Measurements from ENCODE around the gene CDK17.
"Not testable (repeated sequence)": the region's sequence is repeated elsewhere in the genome, so short reads cannot be mapped to it uniquely, and the experiment has no call there.

CDK17 gene

DNA sequence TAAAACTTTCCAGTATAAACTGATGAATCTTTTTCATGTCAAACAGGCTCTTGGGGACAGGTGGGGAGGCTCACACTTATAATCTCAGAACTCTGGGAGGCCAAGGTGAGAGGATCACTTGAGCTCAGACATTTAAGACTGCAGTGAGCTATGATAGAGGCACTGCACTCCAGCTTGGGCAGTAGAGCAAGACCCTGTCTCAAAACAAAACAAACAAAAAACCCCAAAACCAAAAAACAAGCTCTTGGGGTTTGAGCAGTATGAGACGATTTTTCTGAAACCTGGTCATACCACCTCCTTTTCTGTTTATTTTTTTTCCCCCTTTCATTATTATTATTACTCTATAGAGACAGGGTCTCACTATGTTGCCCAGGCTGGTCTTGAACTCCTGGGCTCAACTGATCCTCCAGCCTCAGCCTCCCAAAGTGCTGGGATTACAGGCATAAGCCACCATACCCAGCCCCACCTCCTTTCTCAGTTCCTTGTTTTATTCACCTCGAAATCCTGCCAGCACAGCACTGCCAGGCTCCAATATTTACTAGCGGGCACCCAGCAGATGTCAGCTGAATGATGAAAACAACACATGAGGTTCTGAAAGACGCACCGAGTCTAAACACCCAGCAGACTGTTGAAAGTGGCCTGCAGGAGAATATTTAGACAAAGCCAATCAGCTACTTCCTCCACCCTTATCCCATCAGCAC, 19.5 kb upstream of the CDK17 start:
- no peak overlapping the region for H3K4me3 ChIP-seq (replicated peaks in 1 of 2; ENCODE audit: low read depth in 2 of 2, low read length in 2 of 2)
- DNase-seq (ENCODE audit: low read depth in 2 of 2): no peak
- TF ChIP-seq, protein P1, sequence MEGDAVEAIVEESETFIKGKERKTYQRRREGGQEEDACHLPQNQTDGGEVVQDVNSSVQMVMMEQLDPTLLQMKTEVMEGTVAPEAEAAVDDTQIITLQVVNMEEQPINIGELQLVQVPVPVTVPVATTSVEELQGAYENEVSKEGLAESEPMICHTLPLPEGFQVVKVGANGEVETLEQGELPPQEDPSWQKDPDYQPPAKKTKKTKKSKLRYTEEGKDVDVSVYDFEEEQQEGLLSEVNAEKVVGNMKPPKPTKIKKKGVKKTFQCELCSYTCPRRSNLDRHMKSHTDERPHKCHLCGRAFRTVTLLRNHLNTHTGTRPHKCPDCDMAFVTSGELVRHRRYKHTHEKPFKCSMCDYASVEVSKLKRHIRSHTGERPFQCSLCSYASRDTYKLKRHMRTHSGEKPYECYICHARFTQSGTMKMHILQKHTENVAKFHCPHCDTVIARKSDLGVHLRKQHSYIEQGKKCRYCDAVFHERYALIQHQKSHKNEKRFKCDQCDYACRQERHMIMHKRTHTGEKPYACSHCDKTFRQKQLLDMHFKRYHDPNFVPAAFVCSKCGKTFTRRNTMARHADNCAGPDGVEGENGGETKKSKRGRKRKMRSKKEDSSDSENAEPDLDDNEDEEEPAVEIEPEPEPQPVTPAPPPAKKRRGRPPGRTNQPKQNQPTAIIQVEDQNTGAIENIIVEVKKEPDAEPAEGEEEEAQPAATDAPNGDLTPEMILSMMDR (IDR thresholded peaks at IDR 0.05; ENCODE audit: low read depth, low read length): no peak

DNA sequence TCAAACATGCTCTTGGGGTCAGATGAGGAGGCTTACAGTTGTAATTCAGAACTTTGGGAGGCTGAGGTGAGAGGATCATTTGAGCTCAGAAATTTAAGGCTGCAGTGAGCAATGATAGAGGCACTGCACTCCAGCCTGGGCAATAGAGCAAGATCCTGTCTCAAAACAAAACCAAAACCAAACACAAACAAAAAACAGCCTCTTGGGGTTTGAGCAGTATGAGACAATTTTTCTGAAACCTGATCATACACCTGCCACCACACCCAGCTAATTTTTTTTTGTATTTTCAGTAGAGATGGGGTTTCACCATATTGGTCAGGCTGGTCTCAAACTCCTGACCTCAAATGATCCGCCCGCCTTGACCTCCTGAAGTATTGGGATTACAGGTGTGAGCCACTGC, 17.4 kb upstream of the CDK17 start:
- not testable (repeated sequence) for DNase-seq (ENCODE audit: low read depth in 2 of 2); H3K4me3 ChIP-seq (replicated peaks in 1 of 2; ENCODE audit: low read depth in 2 of 2, low read length in 2 of 2)

DNA sequence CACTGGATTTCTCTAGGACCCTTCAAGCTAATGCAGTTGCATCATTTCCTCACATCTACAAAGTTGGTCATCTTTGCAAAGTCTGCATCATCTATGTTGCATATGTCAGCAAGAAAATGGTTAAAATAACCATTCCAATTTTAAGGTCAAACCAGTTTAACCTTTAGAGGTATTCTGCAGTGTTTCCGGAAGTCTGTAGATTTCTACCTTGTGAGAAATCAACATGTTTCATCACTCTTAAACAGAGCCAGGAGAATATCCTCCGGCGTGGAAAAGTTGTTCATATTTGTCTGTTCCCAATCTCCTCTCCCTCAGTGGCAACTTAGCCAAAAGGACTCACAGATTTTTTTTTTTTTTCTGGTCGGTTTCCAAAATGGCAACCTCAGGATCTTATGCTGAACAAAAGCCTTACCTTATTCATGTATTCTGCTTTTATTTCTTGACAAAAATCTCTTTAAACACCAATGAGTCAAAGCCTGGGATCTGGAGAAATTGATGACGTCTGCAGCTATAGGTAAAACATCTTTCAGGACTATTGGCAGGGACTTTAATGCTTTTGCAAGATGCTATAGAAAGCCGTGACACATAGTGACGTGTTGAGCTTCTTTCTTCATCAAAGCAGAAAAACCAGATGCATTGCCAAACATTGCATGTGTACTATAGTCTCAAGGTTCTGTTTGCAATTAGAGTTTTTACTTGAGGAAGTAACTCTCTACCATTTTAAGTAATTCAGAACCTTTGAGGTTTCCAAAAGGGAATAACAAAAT, 16.0 kb upstream of the CDK17 start:
- TF ChIP-seq, protein P1 (IDR thresholded peaks at IDR 0.05; ENCODE audit: low read depth, low read length): no peak
- no peak overlapping the region for H3K4me3 ChIP-seq (replicated peaks in 1 of 2; ENCODE audit: low read depth in 2 of 2, low read length in 2 of 2)
- DNase-seq (ENCODE audit: low read depth in 2 of 2): peak; percentile 84 to 95

DNA sequence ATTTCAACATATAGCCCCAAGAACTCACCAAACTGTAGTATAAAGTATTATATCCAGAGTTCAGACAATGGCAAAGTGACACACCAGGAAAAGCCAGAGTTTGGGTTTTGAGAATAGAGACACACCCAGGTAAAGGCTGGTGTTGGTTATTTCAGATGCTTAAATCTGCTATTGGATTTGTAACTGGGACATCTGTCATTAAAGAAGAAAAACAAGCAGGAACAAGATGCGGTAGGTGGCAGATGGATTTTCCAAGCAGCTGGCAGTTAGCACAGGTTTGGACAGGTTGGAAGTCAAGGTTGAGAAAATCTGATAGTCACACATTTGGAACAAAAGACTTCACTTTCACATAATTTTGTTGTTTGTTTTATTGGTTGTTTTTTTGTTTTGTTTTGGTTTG, 14.4 kb upstream of the CDK17 start:
- DNase-seq (ENCODE audit: low read depth in 2 of 2): no peak
- TF ChIP-seq, protein P1 (IDR thresholded peaks at IDR 0.05; ENCODE audit: low read depth, low read length): no peak
- no peak overlapping the region for H3K4me3 ChIP-seq (replicated peaks in 1 of 2; ENCODE audit: low read depth in 2 of 2, low read length in 2 of 2)

DNA sequence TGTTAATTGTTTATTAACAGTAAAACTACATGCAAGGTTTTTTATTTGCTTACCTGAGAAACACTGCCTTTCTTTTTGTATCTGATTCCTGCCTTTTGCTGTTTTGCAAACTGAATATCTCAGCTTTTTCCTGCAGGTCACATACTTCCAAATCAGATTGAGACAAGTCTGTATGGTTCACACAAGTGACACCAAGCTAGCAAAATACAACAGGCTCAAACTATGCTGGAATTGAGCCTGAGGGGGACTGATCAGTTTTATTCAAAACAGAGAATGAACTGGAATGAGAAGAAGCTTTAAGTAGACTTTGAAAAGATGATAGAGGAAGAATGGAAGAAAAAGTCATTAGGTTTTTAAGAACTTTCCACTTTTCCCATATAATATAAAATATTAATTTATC, 12.2 kb upstream of the CDK17 start:
- H3K4me3 ChIP-seq (replicated peaks in 1 of 2; ENCODE audit: low read depth in 2 of 2, low read length in 2 of 2): no peak overlapping the region
- DNase-seq (ENCODE audit: low read depth in 2 of 2): no peak
- TF ChIP-seq, protein P1 (IDR thresholded peaks at IDR 0.05; ENCODE audit: low read depth, low read length): no peak

DNA sequence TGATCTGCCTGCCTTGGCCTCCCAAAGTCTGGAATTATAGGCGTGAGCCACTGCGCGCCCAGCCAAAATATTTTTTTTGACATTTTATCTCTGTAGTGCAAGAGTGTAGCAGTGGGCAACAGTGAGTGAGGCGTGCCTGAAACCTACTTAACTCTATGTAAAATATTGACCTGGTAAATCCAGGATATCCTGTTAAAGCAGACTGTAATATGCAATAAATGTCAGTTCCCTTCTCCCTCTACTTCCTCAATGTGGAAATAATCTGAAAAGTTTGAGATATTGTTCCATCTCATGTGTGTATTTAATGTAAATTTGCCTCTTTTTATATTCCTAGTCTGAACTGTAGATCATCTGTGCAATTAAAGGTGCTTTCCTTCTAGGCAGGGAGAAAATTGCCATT, 9.5 kb upstream of the CDK17 start:
- no peak for DNase-seq (ENCODE audit: low read depth in 2 of 2)
- TF ChIP-seq, protein P1 (IDR thresholded peaks at IDR 0.05; ENCODE audit: low read depth, low read length): no peak
- H3K4me3 ChIP-seq (replicated peaks in 1 of 2; ENCODE audit: low read depth in 2 of 2, low read length in 2 of 2): no peak overlapping the region

DNA sequence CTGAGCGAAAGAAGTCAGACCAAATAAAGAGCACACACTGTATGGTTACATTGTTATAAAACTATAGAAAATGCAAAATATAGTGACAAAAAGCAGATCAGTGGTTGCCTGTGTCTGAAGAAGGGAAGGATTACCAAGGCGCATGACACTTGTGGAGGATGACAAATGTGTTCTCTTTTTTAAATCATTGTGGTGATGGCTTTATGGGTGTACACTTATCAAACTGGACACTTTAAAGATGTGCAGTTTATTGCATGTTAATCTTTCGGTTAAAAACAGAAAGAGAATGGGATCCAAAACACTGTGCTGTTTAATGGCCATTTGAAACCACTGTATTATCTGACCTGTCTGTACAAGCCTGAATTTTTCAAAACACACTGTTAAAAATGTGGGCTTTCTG, 8.8 kb upstream of the CDK17 start:
- DNase-seq (ENCODE audit: low read depth in 2 of 2): no peak
- TF ChIP-seq, protein P1 (IDR thresholded peaks at IDR 0.05; ENCODE audit: low read depth, low read length): no peak
- no peak overlapping the region for H3K4me3 ChIP-seq (replicated peaks in 1 of 2; ENCODE audit: low read depth in 2 of 2, low read length in 2 of 2)

DNA sequence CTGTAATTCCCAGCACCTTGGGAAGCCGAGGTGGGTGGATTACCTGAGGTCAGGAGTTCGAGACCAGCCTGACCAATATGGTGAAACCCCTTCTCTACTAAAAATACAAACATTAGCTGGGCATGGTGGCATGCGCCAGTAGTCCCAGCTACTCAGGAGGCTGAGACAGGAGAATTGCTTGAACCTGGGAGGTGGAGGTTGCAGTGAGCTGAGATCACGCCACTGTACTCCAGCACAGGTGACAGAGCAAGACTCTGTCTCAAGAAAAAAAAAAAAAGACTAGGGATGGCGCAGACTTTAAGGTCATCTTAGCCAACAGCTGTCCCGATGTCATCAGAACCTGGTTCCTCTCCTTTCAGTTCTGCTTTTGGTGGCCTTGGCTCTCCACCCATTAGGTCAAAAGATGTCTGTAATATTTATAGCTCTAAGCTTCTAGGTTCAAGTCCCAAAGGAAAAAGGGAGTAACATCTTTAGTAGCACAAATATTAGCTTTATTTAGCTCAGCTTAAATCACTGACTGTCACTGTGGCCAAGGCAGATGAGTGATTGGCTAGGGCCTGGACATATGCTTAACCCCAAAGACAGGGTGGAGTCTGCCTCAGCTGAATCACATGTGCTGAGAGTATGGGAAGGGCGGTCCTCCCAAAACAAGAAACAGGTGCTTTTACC, 7.3 kb upstream of the CDK17 start:
- not testable (repeated sequence) for H3K4me3 ChIP-seq (replicated peaks in 1 of 2; ENCODE audit: low read depth in 2 of 2, low read length in 2 of 2); DNase-seq (ENCODE audit: low read depth in 2 of 2)

Measured in cardiac fibroblast (primary cell).